ENCODE results near the gene MIEN1. TPM values are rescaled to one million over a fixed set of nuclear protein-coding genes. Genes with fewer than 3 reads are reported as not detected.
"Not testable (repeated sequence)": the region's sequence is repeated elsewhere in the genome, so short reads cannot be mapped to it uniquely, and the experiment has no call there.

The MIEN1 gene
- total and polyA plus RNA-seq, 4 donors: 20.8 to 136 (median 58.3) TPM

GRCh38 chr17:39751637-39752036 is 21.3 kb upstream of the MIEN1 start:
- TF ChIP-seq CTCF (IDR thresholded peaks at IDR 0.05; ENCODE audit: control extremely low read depth, extremely low read depth): no peak
- Histone ChIP-seq H3K27me3 (ENCODE audit: control insufficient read depth in 3 of 3, insufficient read depth in 3 of 3, low read length in 2 of 3) (no peaks in the 10 kb centered on the region), H3K27ac (ENCODE audit: low read depth in 1 of 2, low read length in 1 of 2) (no peak overlapping the region), H3K9ac (ENCODE audit: insufficient read depth in 1 of 2, low read length in 2 of 2) (no peak overlapping the region), H3K36me3 (ENCODE audit: control insufficient read depth in 4 of 4, insufficient read depth in 4 of 4, low read length in 4 of 4) (no peaks in the 10 kb centered on the region), H3K9me3 (ENCODE audit: control insufficient read depth in 4 of 4, insufficient read depth in 3 of 4, low read length in 3 of 4) (no peaks in the 10 kb centered on the region), H3K4me3 (no peak overlapping the region), H3K4me1 (ENCODE audit: control insufficient read depth in 5 of 5, insufficient read depth in 5 of 5, low read length in 5 of 5) (peaks cover 0 to 19% (median 0%) of the 10 kb centered on the region in 5 donors)
- no peak for ATAC-seq (ENCODE audit: insufficient read depth, low FRiP score)
- no peak for DNase-seq
- 64 to 70% methylated on average over 10 of the region's 10 CpGs for WGBS, 2 donors

- H3K27ac ChIP-seq (ENCODE audit: low read depth in 1 of 2, low read length in 1 of 2): no peak overlapping the region
- H3K4me1 ChIP-seq (ENCODE audit: control insufficient read depth in 5 of 5, insufficient read depth in 5 of 5, low read length in 5 of 5): peaks cover 0 to 18% (median 0%) of the 10 kb centered on the region in 5 donors
- no peak for TF ChIP-seq CTCF (IDR thresholded peaks at IDR 0.05; ENCODE audit: control extremely low read depth, extremely low read depth)
- 72 to 84% methylated on average over 5 of the region's 5 CpGs for WGBS, 2 donors
- no peaks in the 10 kb centered on the region for H3K27me3 ChIP-seq (ENCODE audit: control insufficient read depth in 3 of 3, insufficient read depth in 3 of 3, low read length in 2 of 3)
- H3K9ac ChIP-seq (ENCODE audit: insufficient read depth in 1 of 2, low read length in 2 of 2): no peak overlapping the region
- H3K4me3 ChIP-seq: no peak overlapping the region
- DNase-seq: no peak
- no peak for ATAC-seq (ENCODE audit: insufficient read depth, low FRiP score)
- H3K36me3 ChIP-seq (ENCODE audit: control insufficient read depth in 4 of 4, insufficient read depth in 4 of 4, low read length in 4 of 4): no peaks in the 10 kb centered on the region
- no peaks in the 10 kb centered on the region for H3K9me3 ChIP-seq (ENCODE audit: control insufficient read depth in 4 of 4, insufficient read depth in 3 of 4, low read length in 3 of 4)
Observed at GRCh38 chr17:39751016-39751543, 20.7 kb upstream of the MIEN1 start.

- DNase-seq: no peak
- ATAC-seq (ENCODE audit: insufficient read depth, low FRiP score): no peak
- no peak for TF ChIP-seq CTCF (IDR thresholded peaks at IDR 0.05; ENCODE audit: control extremely low read depth, extremely low read depth)
- H3K27me3 ChIP-seq (ENCODE audit: control insufficient read depth in 3 of 3, insufficient read depth in 3 of 3, low read length in 2 of 3): no peaks in the 10 kb centered on the region
- peaks cover 0 to 12% (median 0%) of the 10 kb centered on the region in 5 donors for H3K4me1 ChIP-seq (ENCODE audit: control insufficient read depth in 5 of 5, insufficient read depth in 5 of 5, low read length in 5 of 5)
- no peaks in the 10 kb centered on the region for H3K9me3 ChIP-seq (ENCODE audit: control insufficient read depth in 4 of 4, insufficient read depth in 3 of 4, low read length in 3 of 4)
- no peak overlapping the region for H3K27ac ChIP-seq (ENCODE audit: low read depth in 1 of 2, low read length in 1 of 2)
- no peak overlapping the region for H3K4me3 ChIP-seq
- H3K9ac ChIP-seq (ENCODE audit: insufficient read depth in 1 of 2, low read length in 2 of 2): no peak overlapping the region
- WGBS, 2 donors: 68 to 77% methylated on average over 9 of the region's 9 CpGs
- H3K36me3 ChIP-seq (ENCODE audit: control insufficient read depth in 4 of 4, insufficient read depth in 4 of 4, low read length in 4 of 4): no peaks in the 10 kb centered on the region
Observed at GRCh38 chr17:39750131-39751015, 20.0 kb upstream of the MIEN1 start.

- not testable (repeated sequence) for H3K9me3 ChIP-seq (ENCODE audit: control insufficient read depth in 4 of 4, insufficient read depth in 3 of 4, low read length in 3 of 4); H3K4me3 ChIP-seq; H3K27ac ChIP-seq (ENCODE audit: low read depth in 1 of 2, low read length in 1 of 2); H3K9ac ChIP-seq (ENCODE audit: insufficient read depth in 1 of 2, low read length in 2 of 2); H3K27me3 ChIP-seq (ENCODE audit: control insufficient read depth in 3 of 3, insufficient read depth in 3 of 3, low read length in 2 of 3); H3K36me3 ChIP-seq (ENCODE audit: control insufficient read depth in 4 of 4, insufficient read depth in 4 of 4, low read length in 4 of 4); ATAC-seq (ENCODE audit: insufficient read depth, low FRiP score); DNase-seq; H3K4me1 ChIP-seq (ENCODE audit: control insufficient read depth in 5 of 5, insufficient read depth in 5 of 5, low read length in 5 of 5)
- WGBS, 2 donors: 86 to 89% methylated on average over 8 of the region's 8 CpGs
Observed at GRCh38 chr17:39748444-39749034, 18.2 kb upstream of the MIEN1 start.
